Activated CD4-positive, alpha-beta T cell treated with anti-CD3 and anti-CD28 coated beads for 1 hour (primary cell): Measurements from ENCODE around the gene NUBP2.

Source experiments
- DNase-seq: peaks from one replicate; pipeline ENCODE4 v3.0.0-alpha.2; 2020

NUBP2 gene

GRCh38 chr16:1759511-1759910 is 23.2 kb upstream of the NUBP2 start:
- no peak for DNase-seq

GRCh38 chr16:1760911-1761310 is 21.8 kb upstream of the NUBP2 start:
- DNase-seq = no peak

DNA sequence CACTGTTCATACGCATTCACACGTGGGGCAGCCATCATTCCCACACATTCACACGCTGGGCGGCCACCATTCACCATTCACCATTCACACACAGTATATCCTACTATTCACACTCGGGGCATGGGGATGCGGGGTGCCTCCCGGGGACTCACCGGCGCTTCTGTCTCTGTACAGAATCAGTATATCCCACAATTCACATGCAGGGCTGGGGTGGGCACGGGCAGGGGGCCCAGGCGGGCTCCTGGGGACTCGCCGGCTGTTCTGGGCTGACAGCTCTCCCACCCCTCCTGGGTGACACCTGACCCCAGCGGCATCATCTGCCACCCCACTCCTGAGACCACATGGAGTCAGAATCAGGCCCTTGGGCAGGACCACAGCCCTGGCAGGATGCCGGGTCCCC is 21.0 kb upstream of the NUBP2 start:
- DNase-seq = no peak

GRCh38 chr16:1762196-1762878 is 20.4 kb upstream of the NUBP2 start:
- no peak for DNase-seq

DNA sequence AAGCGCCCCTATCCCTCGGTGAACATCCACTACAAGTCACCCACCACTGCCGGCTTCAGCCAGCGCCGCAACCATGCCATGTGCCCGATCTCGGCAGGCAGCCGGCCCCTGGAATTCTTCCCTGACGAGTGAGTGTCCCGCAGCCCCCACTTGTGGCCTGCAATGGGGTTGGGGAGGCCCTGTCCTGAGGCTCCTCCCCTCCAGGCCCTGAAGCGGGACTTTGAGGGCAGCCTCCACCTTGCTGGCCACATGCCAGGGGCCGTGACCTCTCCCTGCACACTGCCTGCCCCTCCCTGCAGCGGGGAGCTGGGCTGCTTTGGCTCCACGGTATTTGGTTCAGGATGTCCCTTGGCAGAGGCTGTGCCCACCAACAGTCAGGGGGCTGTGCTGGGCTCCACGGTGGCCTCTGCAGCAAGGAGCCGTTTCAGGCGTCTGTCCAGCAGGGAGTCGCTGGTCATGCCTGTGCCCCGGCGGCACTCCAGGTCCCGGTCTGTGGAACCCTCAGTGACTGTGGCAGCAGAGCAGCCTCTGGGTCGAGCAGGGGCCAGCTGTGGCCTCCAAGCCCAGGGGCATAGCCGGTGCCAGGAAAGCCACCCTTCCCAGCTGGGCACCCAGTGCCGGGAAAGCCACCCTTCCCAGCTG is 19.8 kb upstream of the NUBP2 start:
- no peak for DNase-seq

DNA sequence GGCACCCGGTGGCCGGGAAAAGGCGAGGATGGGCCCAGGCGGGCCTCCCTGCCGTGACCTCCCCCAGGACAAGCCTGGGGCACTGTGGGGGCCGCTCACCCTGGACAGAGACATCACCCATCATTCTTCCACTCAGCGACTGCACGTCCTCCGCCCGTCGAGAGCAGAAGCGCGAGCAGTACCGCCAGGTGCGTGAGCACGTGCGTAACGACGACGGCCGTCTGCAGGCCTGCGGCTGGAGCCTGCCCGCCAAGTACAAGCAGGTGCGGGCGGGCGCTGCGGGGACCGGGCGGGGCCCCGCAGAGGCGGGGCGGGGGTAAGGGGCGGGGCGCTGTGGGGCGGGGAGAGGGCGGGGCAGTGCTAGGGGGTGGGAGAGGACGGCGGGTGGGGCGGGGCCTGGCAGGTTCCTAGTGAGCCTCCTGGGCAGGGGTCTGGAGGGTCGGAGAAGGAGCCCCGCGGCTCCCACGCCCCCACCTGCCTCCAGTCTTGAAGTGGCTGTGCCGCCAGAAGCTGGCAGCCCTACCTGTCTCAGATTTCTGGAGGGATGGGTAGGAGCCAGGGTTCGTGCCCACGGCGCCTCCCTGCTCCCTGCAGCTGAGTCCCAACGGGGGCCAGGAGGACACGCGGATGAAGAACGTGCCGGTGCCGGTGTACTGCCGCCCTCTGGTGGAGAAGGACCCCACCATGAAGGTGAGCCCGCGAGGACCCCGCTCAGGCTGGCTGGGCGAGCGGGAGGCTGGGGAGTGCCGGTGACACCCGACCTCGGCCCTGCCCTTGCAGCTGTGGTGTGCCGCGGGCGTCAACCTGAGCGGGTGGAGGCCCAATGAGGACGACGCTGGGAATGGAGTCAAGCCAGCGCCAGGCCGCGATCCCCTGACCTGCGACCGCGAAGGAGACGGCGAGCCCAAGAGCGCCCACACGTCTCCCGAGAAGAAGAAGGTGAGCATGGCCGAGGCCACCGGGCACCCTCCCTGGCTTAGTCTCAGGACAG is 18.9 kb upstream of the NUBP2 start:
- DNase-seq = no peak

DNA sequence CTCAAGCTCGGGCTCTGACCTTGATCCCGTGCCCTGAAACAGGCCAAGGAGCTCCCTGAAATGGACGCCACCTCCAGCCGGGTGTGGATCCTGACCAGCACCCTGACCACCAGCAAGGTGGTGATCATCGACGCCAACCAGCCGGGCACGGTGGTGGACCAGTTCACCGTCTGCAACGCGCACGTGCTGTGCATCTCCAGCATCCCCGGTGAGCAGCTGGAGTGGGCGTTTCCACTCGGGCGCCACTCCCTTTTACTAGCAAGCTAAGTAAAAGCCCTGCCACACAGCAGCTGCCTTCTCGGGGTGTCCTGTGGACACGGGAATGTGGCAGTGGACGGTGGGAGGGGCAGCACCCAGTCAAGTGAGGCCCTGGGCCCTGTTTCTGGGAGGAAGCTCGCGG is 17.8 kb upstream of the NUBP2 start:
- no peak for DNase-seq

- no peak for DNase-seq
These were observed 16.9 kb upstream of the NUBP2 start for GRCh38 chr16:1765826-1766225.

GRCh38 chr16:1766231-1766630 is 16.5 kb upstream of the NUBP2 start:
- DNase-seq = no peak

DNA sequence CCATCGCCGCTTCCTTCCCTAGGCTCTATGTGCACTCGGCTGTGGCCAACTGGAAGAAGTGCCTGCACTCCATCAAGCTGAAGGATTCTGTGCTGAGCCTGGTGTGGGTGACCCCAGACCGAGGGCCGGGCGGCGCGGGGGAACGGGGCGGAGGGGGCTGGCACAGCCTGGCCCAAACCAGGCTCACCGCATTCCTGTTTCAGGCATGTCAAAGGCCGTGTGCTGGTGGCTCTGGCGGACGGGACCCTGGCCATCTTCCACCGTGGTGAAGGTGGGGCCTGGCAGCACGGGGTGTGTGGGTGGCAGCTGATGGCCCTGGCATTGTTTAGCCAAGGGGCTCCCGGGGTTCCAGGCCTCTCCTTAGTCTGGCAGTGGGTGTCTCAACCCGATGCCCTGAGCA is 16.1 kb upstream of the NUBP2 start:
- DNase-seq = no peak

DNA sequence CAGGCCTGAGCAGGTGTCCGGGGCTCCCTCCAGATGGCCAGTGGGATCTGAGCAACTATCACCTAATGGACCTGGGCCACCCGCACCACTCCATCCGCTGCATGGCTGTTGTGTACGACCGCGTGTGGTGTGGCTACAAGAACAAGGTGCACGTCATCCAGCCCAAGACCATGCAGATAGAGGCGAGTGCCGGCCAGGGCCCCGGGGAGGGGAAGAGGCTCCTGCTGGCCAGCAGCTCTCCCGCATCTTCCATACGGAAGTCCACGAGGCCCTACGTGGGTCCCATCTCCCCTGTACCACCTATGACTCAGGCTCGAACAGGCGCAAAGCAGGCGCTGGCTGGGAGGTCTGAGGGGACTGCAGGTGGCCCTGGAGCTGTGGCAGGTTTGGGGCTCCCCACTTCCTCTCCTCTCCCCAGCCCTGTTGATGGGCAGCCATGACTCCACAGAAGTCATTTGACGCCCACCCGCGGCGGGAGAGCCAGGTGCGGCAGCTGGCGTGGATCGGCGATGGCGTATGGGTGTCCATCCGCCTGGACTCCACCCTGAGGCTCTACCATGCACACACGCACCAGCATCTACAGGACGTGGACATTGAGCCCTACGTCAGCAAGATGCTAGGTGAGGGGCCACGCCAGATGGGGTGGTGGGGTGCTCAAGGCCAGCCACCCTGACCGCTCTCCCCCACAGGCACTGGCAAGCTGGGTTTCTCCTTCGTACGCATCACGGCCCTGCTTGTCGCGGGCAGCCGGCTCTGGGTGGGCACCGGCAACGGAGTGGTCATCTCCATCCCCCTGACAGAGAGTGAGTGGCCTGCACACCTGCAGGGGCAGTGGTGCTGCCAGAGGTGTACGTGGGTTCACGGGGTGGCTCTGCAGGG is 15.4 kb upstream of the NUBP2 start:
- no peak for DNase-seq

GRCh38 chr16:1768061-1768766 is 14.5 kb upstream of the NUBP2 start:
- DNase-seq = no peak

DNA sequence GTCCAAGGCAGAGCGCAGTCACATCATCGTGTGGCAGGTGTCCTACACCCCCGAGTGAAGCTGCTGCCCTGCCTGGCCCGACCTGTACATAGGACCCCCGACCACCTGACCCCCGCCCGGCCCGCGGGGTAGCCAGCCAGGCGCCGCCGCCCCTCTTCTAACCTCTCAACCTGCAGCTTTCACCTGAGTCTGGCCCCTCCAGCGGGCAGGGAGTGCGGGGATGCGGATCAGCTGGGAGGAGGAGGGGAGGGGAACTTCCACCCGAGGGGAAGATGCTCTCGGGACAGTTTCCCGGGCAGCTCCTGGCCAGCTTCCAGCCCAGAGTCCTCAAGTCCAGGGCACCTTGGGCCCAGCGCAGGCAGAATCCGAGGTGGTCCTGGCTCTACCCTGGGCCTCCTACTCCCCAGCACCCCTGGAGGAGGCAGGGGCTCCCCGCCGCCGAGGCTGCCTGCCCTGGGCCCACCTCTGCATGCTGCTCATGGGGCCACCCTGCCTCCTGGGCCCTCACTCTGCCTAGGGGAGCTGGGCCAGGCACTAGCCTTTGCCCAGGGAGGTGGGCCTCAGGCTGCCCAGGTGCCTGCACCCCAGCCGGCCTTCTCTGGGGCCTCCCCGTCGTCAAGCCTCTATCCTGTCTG is 13.9 kb upstream of the NUBP2 start:
- no peak for DNase-seq

- DNase-seq = no peak
These were observed 13.1 kb upstream of the NUBP2 start for GRCh38 chr16:1769402-1770300.

DNA sequence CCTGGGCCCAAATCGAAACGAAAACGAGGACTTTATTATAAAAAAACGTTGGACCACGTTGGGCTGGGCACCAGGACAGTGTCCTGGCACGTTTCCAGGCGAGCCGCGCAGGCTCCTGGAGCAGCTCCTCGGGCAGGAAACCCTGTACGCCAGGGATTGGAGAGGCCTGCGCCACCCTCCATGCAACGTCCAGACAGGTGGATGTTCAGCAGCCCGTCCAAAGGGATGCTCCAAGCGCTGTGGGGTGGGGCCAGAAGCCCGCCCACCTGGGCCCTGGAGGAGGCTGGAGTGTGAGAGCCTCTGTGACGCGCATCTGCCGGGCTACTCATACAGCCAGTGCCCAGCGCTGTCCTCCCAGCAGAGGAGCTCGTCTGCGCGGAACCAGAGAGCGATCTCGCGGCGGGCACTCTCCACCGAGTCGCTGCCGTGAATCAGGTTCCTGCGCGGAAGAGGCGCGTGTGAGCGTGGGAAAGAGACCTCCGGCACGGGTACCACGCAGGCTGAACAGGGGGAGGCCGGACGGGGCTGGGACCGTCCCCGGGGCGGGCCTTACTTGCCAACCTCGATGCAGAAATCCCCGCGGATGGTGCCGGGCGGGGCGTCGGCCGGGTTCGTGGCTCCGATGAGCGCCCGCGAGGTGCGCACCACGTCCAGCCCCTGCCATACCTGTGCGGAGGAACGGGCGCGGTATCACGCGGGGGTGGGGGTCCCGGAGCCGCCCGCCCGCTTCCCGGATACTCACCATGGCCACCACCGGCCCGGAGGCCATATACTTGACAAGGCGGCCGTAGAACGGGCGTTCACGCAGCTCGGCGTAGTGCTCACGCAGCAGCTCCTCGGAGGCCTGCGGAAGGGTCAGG is 12.2 kb upstream of the NUBP2 start:
- no peak for DNase-seq

DNA sequence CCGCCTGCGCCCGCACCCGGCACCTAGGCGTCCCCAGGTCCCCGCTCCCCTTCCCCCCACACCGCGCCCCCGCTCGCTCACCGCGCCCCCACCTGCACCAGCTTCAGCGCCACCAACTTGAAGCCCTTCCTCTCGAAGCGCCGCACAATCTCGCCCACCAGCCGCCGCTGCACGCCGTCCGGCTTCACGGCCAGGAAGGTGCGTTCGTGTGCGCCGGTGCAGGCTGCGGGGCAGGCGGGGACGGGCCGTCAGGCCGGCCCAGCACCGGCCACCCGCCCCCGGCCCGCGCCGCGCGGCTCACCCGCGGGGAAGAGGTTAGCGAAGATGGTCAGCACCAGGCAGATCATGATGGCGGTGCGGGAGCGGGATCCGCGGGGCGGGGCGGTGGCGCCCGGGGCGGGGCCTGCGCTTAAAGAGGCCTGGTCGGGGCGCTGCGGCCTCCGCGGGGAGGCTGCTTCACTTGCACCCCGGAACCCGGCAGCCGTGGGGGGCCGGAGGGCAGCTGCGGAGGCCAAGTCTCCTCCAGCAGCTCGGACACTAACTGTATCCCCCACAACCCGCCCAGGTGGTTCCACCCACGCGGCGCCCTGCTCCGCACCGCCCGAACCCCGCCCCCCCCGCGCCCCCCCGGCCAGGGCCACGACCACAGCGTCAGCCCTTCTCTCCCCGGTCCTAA is 11.4 kb upstream of the NUBP2 start, which contains the start of gene NME3:
Gene NME3, minus strand, starts transcription at position 356 of the 676 bp plus-strand sequence. Its CDS starts 9 bp downstream, at position 347.
- DNase-seq = peak; percentile 60

- DNase-seq = no peak
These were observed 10.8 kb upstream of the NUBP2 start for GRCh38 chr16:1771864-1772361.

GRCh38 chr16:1772362-1772907 is 10.3 kb upstream of the NUBP2 start, which contains the start of gene EME2:
TSS of gene EME2 (plus strand) at chr16:1772810. CDS start at chr16:1773228, 418 bp downstream.
- peak; percentile 31 for DNase-seq
